OCI-LY7 (cell line): Measurements from ENCODE around the gene TMC8. TPM values are rescaled to one million over a fixed set of nuclear protein-coding genes. Genes with fewer than 3 reads are reported as not detected.

ENCODE experiments used
- BruUV-seq: library from RNA; stranded (reverse); fragments of 400-500 nt; replicated peaks from 2 replicates; lab custom pipeline; 2021; lab: Mats Ljungman, UMichigan
- CTCF ChIA-PET: fragments of 300-600 bp; sonication (Branson Sonifier 250); formaldehyde crosslinking; loops from one replicate; lab custom pipeline; 2022; ENCODE audit warnings: antibody characterized with exemption; ENCODE audit not compliant: unreplicated experiment; lab: Charles Lee
- POLR2A ChIA-PET: fragments of 300-600 bp; sonication (Branson Sonifier 250); formaldehyde crosslinking; loops from one replicate; lab custom pipeline; 2022; ENCODE audit warnings: antibody characterized with exemption; lab: Charles Lee
- DNase-seq: peaks from one replicate; pipeline ENCODE4 v3.0.0-alpha.2; 2015; ENCODE audit warnings: low spot score
- H2AFZ ChIP-seq: fragments of 200-600 bp; sonication (generic), shearing (Covaris generic); 2 replicates; pipeline ENCODE4 v1.6.1; 2014; ENCODE audit warnings: mild to moderate bottlenecking, antibody characterized with exemption, low read length, moderate library complexity
- H3K27ac ChIP-seq: fragments of 200-600 bp; sonication (generic); 2 replicates; pipeline ENCODE4 v1.5.1; 2014; ENCODE audit warnings: mixed run types, low read depth, mild to moderate bottlenecking, moderate library complexity, low read length, inconsistent platforms; ENCODE audit not compliant: poor library complexity, severe bottlenecking
- H3K36me3 ChIP-seq: fragments of 200-600 bp; sonication (generic); 2 replicates; pipeline ENCODE4 v1.6.1; 2014; ENCODE audit warnings: mild to moderate bottlenecking, antibody characterized with exemption, low read length, moderate library complexity, mixed read lengths; ENCODE audit not compliant: insufficient read depth
- H3K4me1 ChIP-seq: fragments of 200-600 bp; sonication (generic); 2 replicates; pipeline ENCODE4 v1.5.1; 2014; ENCODE audit warnings: mild to moderate bottlenecking, low read length; ENCODE audit not compliant: insufficient read depth, poor library complexity, severe bottlenecking
- H3K4me2 ChIP-seq: fragments of 200-600 bp; sonication (generic); 2 replicates; pipeline ENCODE4 v1.6.1; 2014; ENCODE audit warnings: mild to moderate bottlenecking, low read length
- H3K4me3 ChIP-seq: fragments of 200-600 bp; sonication (generic); 2 replicates; pipeline ENCODE4 v1.5.1; 2014; ENCODE audit warnings: mild to moderate bottlenecking, low read depth, low read length; ENCODE audit not compliant: poor library complexity, severe bottlenecking
- H3K79me2 ChIP-seq: fragments of 200-600 bp; sonication (generic); 2 replicates; pipeline ENCODE4 v1.6.1; 2016; ENCODE audit warnings: low read depth, mild to moderate bottlenecking, low read length, moderate library complexity, mixed read lengths; ENCODE audit not compliant: insufficient read depth
- H3K9me2 ChIP-seq: fragments of 200-600 bp; sonication (generic); 2 replicates; pipeline ENCODE4 v1.6.1; 2016; ENCODE audit warnings: mild to moderate bottlenecking, low read length, mixed read lengths; ENCODE audit not compliant: insufficient read depth
- H3K9me3 ChIP-seq: fragments of 200-600 bp; sonication (generic); 2 replicates; pipeline ENCODE4 v1.6.1; 2014; ENCODE audit warnings: mild to moderate bottlenecking, mixed run types, low read length, mixed read lengths
- H4K20me1 ChIP-seq: fragments of 200-600 bp; sonication (generic); 2 replicates; pipeline ENCODE4 v1.6.1; 2014; ENCODE audit warnings: mild to moderate bottlenecking, antibody characterized with exemption, low read length, moderate library complexity, mixed read lengths; ENCODE audit not compliant: insufficient read depth
- EZH2phosphoT487 ChIP-seq: fragments of 200-600 bp; sonication (generic); IDR thresholded peaks from 2 replicates; pipeline ENCODE4 v1.6.1; 2018; ENCODE audit warnings: low read depth, borderline replicate concordance, mild to moderate bottlenecking, mixed run types, antibody characterized with exemption, low read length, moderate library complexity, mixed read lengths
- intact Hi-C: fragments of 100-400 bp; cut with micrococcal nuclease; formaldehyde crosslinking; loops from one replicate; pipeline ENCODE4 v1.10.0; 2022; ENCODE audit not compliant: unreplicated experiment
- total RNA-seq, 2 experiments: library from RNA; depleted of rRNA in 1 of 2; stranded (reverse); fragments of >200 nt in 1 of 2; shearing (Covaris generic) in 1 of 2; gene quantifications; 2 replicates each; pipeline ENCODE4 v1.2.3, GENCODE V29; 2014 to 2022
- TF ChIP-seq, protein P1 (sequence below): fragments of 200-600 bp; sonication (generic); conservative IDR thresholded peaks from 2 replicates; pipeline ENCODE4 v1.5.1; 2014; ENCODE audit warnings: mild to moderate bottlenecking, antibody characterized with exemption, low read length, moderate library complexity, mixed read lengths

TMC8 gene
- total RNA-seq, 2 experiments from 2014 or later, result 83.8 to 236 TPM

- H3K79me2 ChIP-seq, result no peaks in the 10 kb centered on the region
- ChIA-PET POLR2A (interaction anchor here (1.0 kb wide), 1 partner anchor 23 kb away, joined by 3 read pairs; no protein-coding TSS in a partner anchor), CTCF (no interaction called here)
- H4K20me1 ChIP-seq, result no peaks in the 10 kb centered on the region
- no peak overlapping the region for H2AFZ ChIP-seq
- H3K27ac ChIP-seq, result no peak overlapping the region
- DNase-seq, result no peak
- TF ChIP-seq, protein P1, sequence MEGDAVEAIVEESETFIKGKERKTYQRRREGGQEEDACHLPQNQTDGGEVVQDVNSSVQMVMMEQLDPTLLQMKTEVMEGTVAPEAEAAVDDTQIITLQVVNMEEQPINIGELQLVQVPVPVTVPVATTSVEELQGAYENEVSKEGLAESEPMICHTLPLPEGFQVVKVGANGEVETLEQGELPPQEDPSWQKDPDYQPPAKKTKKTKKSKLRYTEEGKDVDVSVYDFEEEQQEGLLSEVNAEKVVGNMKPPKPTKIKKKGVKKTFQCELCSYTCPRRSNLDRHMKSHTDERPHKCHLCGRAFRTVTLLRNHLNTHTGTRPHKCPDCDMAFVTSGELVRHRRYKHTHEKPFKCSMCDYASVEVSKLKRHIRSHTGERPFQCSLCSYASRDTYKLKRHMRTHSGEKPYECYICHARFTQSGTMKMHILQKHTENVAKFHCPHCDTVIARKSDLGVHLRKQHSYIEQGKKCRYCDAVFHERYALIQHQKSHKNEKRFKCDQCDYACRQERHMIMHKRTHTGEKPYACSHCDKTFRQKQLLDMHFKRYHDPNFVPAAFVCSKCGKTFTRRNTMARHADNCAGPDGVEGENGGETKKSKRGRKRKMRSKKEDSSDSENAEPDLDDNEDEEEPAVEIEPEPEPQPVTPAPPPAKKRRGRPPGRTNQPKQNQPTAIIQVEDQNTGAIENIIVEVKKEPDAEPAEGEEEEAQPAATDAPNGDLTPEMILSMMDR, result no peak
- TF ChIP-seq EZH2phosphoT487, result no peak
- no peak overlapping the region for H3K4me3 ChIP-seq
- H3K36me3 ChIP-seq, result peaks cover 65% of the 10 kb centered on the region
- no peaks in the 10 kb centered on the region for H3K4me1 ChIP-seq
- no peaks in the 10 kb centered on the region for H3K9me2 ChIP-seq
- BruUV-seq, result no TSS peak
- intact Hi-C loops, result no loop called here
- no peaks in the 10 kb centered on the region for H3K9me3 ChIP-seq
- no peak overlapping the region for H3K4me2 ChIP-seq
Measured at GRCh38 chr17:78089576-78090281, 40.8 kb upstream of the TMC8 start.

- POLR2A ChIA-PET, result interaction anchor here (0.9 kb wide), 1 partner anchor 23 kb away, joined by 3 read pairs; no protein-coding TSS in a partner anchor
- H3K4me2 ChIP-seq, result no peak overlapping the region
- intact Hi-C loops, result no loop called here
- no peak overlapping the region for H2AFZ ChIP-seq
- no peaks in the 10 kb centered on the region for H3K79me2 ChIP-seq
- H3K4me1 ChIP-seq, result no peaks in the 10 kb centered on the region
- no peaks in the 10 kb centered on the region for H3K9me3 ChIP-seq
- H3K4me3 ChIP-seq, result no peak overlapping the region
- no peak for DNase-seq
- H3K9me2 ChIP-seq, result no peaks in the 10 kb centered on the region
- no peak overlapping the region for H3K27ac ChIP-seq
- peaks cover 74% of the 10 kb centered on the region for H3K36me3 ChIP-seq
- BruUV-seq, result no TSS peak
- TF ChIP-seq EZH2phosphoT487, result no peak
- TF ChIP-seq, protein P1, result no peak
- H4K20me1 ChIP-seq, result no peaks in the 10 kb centered on the region
- CTCF ChIA-PET, result no interaction called here
Measured at GRCh38 chr17:78092794-78093324, 37.7 kb upstream of the TMC8 start.

DNA sequence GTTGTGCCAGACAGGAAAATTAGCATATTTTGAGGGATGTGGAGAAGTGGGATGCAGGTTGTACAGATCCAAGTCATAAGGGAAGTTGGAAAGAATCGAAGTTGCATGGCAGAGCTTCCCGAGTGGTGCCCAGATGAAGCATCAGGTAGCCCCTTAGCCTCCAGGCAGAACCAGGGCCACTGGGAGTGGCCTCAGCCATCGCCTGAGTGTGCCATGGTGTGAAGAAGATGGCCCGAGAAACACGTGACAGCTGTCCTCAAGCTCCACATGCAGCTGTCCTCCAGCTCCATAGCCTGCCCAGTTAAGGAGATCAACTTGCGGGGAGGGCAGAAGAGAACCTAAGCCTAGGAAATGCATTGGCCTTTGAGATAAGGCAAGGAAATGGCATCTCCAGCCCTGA, 35.5 kb upstream of the TMC8 start:
- Histone ChIP-seq H3K27ac (no peak overlapping the region), H3K4me1 (no peaks in the 10 kb centered on the region), H4K20me1 (no peaks in the 10 kb centered on the region), H3K36me3 (peaks cover 81% of the 10 kb centered on the region), H3K4me2 (no peak overlapping the region), H2AFZ (no peak overlapping the region), H3K4me3 (no peak overlapping the region), H3K79me2 (no peaks in the 10 kb centered on the region), H3K9me3 (no peaks in the 10 kb centered on the region), H3K9me2 (no peaks in the 10 kb centered on the region)
- DNase-seq, result no peak
- POLR2A ChIA-PET, result no interaction called here
- TF ChIP-seq, protein P1, result no peak
- TF ChIP-seq EZH2phosphoT487, result no peak
- CTCF ChIA-PET, result no interaction called here
- BruUV-seq, result no TSS peak
- intact Hi-C loops, result no loop called here
